AG09319 (cell line): ENCODE results near the gene SBF2.
"Not testable (repeated sequence)": the region's sequence is repeated elsewhere in the genome, so short reads cannot be mapped to it uniquely, and the experiment has no call there.

Experiments
- DNase-seq: peaks from one replicate; pipeline ENCODE4 v3.0.0-alpha.2; 2010; ENCODE audit warnings: low read depth; ENCODE audit errors: extremely low read depth
- CTCF ChIP-seq: IDR thresholded peaks from 2 replicates; pipeline ENCODE4 v1.5.1; 2011; ENCODE audit warnings: low read depth, mild to moderate bottlenecking, inconsistent platforms, low read length, moderate library complexity

SBF2 gene

GRCh38 chr11:9747828-9748227 is 546.2 kb downstream of the SBF2 start:
- TF ChIP-seq CTCF: no peak
- no peak for DNase-seq

- TF ChIP-seq CTCF: no peak
- DNase-seq: no peak
These were observed 546.8 kb downstream of the SBF2 start for GRCh38 chr11:9747229-9747628.

GRCh38 chr11:9745411-9746211 is 548.4 kb downstream of the SBF2 start:
- TF ChIP-seq CTCF: no peak

GRCh38 chr11:9743512-9743911 is 550.5 kb downstream of the SBF2 start:
- DNase-seq: not testable (repeated sequence)

More at GRCh38 chr11:9745411-9746211, 548.4 kb downstream of the SBF2 start:
- no peak for DNase-seq

- no peak for DNase-seq
- no peak for TF ChIP-seq CTCF
These were observed 552.8 kb downstream of the SBF2 start for GRCh38 chr11:9741260-9741659.

- no peak for DNase-seq
- TF ChIP-seq CTCF: no peak
These were observed 553.7 kb downstream of the SBF2 start for GRCh38 chr11:9740202-9740883.

- DNase-seq: no peak
- no peak for TF ChIP-seq CTCF
These were observed 554.7 kb downstream of the SBF2 start for GRCh38 chr11:9739123-9739900.
